SK-N-SH (cell line): ENCODE data around the gene RNF8.

Experiments
- EP300 ChIP-seq, 2 experiments: IDR thresholded peaks; 2 replicates each; pipeline versions ENCODE4 v1.4.0 to v1.6.1; 2012; ENCODE audit warnings: borderline replicate concordance in 1 of 2, low read depth in 1 of 2, low read length in 1 of 2
- EZH2phosphoT487 ChIP-seq: fragments of 200-600 bp; sonication (generic); IDR thresholded peaks from 2 replicates; pipeline ENCODE4 v1.6.1; 2017; ENCODE audit warnings: low read depth, mixed run types, mild to moderate bottlenecking, antibody characterized with exemption, moderate library complexity, borderline replicate concordance
- NFIC ChIP-seq: IDR thresholded peaks from 2 replicates; pipeline ENCODE4 v1.4.0; 2012; ENCODE audit warnings: borderline replicate concordance
- NRF1 ChIP-seq: IDR thresholded peaks from 2 replicates; pipeline ENCODE4 v1.6.1; 2012; ENCODE audit warnings: low read depth, mild to moderate bottlenecking, low read length
- POLR2AphosphoS5 ChIP-seq: IDR thresholded peaks from 2 replicates; pipeline ENCODE4 v1.6.1; 2012; ENCODE audit warnings: low read depth, low read length
- RAD21 ChIP-seq: IDR thresholded peaks from 2 replicates; pipeline ENCODE4 v1.6.1; 2012; ENCODE audit warnings: mild to moderate bottlenecking, low read length
- SIN3A ChIP-seq: IDR thresholded peaks from 2 replicates; pipeline ENCODE4 v1.6.1; 2012; ENCODE audit warnings: low read depth, mild to moderate bottlenecking, low read length, moderate library complexity, borderline replicate concordance
- TAF1 ChIP-seq: IDR thresholded peaks from 2 replicates; pipeline ENCODE4 v1.6.1; 2012; ENCODE audit warnings: low read depth, mild to moderate bottlenecking, low read length, moderate library complexity, borderline replicate concordance
- ZBTB33 ChIP-seq: IDR thresholded peaks from 2 replicates; pipeline ENCODE4 v1.4.0; 2012; ENCODE audit warnings: low read depth, borderline replicate concordance
- TF ChIP-seq, protein P1 (sequence below): fragments of 200-600 bp; sonication (generic); IDR thresholded peaks from 2 replicates; pipeline ENCODE4 v1.6.1; 2017; ENCODE audit warnings: antibody characterized with exemption, mild to moderate bottlenecking, moderate library complexity

DNA sequence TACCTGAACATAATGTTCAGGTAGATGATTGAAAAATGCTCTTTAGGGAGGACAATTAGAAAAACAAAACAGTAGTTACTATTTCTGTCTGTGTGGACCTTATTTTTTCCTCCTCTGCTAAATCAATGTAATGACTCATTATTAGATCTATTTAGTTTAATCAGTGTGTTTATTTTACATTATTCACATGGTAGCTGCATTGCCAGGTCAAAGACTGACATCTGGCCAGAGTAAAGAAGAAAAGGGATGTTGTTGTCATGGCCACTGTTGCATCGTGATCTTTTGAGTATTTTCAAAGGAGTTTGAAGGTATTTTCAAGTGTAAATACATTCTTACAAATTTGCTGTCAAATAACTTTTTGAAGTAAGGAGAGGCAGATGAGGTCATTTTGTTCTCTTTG lies 85.1 kb downstream of the RNF8 start:
- TF ChIP-seq SIN3A (no peak), EP300 (IDR thresholded peaks at IDR 0.05; ENCODE audit: borderline replicate concordance in 1 of 2, low read depth in 1 of 2, low read length in 1 of 2) (no peak), EZH2phosphoT487 (no peak), ZBTB33 (no peak), NRF1 (no peak), RAD21 (no peak), NFIC (no peak), POLR2AphosphoS5 (no peak), TAF1 (no peak)
- TF ChIP-seq, protein P1, sequence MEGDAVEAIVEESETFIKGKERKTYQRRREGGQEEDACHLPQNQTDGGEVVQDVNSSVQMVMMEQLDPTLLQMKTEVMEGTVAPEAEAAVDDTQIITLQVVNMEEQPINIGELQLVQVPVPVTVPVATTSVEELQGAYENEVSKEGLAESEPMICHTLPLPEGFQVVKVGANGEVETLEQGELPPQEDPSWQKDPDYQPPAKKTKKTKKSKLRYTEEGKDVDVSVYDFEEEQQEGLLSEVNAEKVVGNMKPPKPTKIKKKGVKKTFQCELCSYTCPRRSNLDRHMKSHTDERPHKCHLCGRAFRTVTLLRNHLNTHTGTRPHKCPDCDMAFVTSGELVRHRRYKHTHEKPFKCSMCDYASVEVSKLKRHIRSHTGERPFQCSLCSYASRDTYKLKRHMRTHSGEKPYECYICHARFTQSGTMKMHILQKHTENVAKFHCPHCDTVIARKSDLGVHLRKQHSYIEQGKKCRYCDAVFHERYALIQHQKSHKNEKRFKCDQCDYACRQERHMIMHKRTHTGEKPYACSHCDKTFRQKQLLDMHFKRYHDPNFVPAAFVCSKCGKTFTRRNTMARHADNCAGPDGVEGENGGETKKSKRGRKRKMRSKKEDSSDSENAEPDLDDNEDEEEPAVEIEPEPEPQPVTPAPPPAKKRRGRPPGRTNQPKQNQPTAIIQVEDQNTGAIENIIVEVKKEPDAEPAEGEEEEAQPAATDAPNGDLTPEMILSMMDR, result no peak
